ENCODE results near the gene DEFB123.

Gene DEFB123

GRCh38 chr20:31474758-31475427 lies 34.5 kb downstream of the DEFB123 start, which contains the start of the genes DEFB124 and REM1:
Gene DEFB124, minus strand, starts transcription at chr20:31475127. Its CDS starts 2,114 bp downstream, at chr20:31473013.
Gene REM1, plus strand, starts transcription at chr20:31475288. Its CDS starts 1,158 bp downstream, at chr20:31476446.
- no peak for DNase-seq

GRCh38 chr20:31475472-31476293 lies 35.3 kb downstream of the DEFB123 start:
- DNase-seq = no peak

DNA sequence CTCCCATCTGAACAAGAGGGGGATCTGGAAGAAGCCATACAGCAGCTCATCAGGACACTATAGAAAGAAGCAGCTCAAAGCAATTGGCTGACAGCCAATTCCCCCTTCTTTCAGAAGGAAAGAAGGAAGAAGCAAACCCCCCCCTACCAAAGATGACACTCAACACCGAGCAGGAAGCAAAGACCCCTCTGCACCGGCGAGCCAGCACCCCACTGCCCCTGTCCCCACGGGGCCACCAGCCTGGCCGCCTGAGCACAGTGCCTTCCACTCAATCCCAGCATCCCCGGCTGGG lies 35.8 kb downstream of the DEFB123 start:
- no peak for DNase-seq

DNA sequence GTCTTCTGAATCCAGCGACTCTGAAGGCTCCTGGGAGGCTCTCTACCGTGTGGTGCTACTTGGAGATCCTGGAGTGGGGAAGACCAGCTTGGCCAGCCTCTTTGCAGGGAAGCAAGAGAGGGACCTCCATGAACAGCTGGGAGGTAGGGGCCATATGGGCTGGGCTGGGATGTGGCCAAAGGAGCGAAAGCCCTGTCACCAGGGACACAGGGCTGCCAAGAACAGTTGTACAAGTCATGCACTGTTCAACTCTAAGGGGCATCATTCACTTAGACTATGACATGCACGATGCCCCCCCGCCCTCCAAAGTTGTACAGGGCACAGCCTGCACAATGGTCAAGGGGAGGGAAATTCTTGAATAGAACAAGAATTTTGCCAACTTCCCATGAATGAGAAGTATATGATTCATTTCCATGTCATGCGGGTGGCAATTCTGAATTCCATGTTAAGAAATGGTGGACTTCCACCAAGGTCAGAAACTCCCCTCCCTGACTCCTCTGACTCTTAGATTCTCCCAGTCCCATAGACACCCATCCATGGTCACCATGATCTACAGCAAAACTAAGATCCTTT lies 36.3 kb downstream of the DEFB123 start:
- DNase-seq = no peak

DNA sequence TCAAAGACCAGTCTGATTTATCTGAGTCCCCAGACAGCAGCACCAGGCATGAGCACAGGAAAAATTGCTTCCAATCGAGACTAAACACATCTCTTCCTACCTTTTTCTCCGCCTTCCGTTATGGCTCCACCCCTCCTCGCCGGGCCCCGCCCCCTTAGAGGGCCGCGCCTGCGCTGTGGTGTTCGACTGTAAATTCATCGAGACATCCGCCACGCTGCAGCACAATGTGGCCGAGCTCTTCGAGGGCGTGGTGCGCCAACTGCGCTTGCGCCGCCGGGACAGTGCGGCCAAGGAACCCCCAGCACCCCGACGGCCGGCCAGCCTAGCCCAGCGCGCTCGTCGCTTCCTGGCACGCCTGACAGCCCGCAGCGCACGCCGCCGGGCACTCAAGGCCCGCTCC lies 43.6 kb downstream of the DEFB123 start:
- no peak for DNase-seq

DNA sequence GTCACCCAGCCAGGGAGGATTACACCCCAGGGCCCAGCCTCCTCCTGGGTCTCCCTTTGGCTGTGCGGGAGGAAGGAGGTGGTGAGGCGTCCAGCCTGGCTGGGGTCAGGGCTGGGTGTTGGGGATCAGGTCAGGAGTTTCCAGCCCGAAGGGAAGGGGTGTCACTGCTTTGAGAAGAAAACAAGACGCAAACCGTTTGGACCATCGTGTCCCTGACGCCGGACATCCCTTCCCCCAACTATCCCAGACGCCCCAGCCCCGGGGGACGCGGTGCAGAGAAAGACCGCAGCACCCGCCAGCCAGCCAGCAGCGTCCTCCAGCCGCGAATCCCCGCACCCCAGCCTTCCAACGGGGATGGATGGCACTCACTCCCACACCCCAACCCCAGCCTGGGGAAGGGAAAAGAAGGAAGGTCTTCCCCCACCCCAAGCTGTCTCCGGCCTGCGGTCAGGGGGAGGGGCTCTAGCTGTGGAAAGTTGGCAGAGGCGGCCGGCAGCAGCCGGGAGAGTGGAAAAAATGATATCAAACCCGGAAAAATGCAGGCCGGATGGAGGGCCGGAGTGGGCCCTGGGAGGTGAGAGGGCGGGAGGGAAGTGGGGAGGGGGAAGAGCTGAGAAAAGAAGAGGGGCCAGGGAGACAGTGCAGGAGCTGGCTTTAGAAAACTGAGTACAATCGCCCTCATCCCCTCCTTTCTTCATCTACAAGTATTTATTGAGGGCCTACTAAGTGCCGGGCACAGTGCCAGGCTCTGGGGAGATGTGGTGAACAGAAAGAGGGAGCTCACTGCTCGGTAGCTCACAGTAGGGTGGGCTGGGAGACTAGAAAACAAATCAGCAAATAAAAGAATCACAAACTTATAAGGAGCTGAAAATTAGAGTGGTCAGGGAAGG lies 45.3 kb downstream of the DEFB123 start:
- DNase-seq = peak; percentile 5

GRCh38 chr20:31488115-31488514 lies 47.7 kb downstream of the DEFB123 start:
- no peak for DNase-seq

- no peak for DNase-seq
These were observed 48.7 kb downstream of the DEFB123 start for GRCh38 chr20:31489152-31489551.

DNA sequence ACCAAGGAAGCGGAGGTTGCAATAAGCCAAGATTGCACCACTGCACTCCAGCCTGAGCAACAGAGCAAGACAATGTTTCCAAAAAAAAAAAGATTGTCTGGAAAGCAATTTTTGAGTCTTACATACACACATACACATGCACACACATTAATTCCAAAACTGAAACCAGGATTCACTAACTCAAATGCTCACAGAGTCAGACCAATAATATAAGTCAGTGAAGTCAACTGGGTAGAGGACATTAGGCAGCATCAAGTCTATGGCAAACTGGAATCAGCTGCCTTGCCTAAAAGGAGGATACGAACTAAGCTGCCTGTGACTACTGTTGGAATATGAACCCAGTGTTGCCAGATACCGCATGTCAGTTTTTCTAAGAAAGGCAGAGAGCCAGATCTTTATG lies 50.3 kb downstream of the DEFB123 start:
- no peak for DNase-seq

DNA sequence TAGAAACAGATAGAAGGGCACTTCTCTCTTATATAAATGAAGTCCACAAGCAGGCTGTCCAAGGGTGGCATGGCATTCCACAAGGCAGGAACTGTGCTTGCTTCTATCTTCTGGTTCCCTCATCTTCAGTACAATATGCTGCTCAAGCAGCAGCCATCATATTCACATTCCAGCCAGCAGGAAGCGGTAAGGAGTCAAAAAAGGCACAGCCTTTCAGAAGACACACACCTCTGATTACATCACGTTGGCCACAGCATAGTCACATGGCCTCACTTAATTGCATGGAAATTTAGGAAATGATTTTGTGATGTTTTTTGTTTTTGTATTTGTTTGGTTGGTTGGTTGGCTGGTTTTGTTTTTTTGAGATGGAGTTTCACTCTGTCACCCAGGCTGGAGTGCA lies 53.7 kb downstream of the DEFB123 start:
- DNase-seq = no peak

- no peak for DNase-seq
These were observed 56.4 kb downstream of the DEFB123 start for GRCh38 chr20:31496761-31497295.

DNA sequence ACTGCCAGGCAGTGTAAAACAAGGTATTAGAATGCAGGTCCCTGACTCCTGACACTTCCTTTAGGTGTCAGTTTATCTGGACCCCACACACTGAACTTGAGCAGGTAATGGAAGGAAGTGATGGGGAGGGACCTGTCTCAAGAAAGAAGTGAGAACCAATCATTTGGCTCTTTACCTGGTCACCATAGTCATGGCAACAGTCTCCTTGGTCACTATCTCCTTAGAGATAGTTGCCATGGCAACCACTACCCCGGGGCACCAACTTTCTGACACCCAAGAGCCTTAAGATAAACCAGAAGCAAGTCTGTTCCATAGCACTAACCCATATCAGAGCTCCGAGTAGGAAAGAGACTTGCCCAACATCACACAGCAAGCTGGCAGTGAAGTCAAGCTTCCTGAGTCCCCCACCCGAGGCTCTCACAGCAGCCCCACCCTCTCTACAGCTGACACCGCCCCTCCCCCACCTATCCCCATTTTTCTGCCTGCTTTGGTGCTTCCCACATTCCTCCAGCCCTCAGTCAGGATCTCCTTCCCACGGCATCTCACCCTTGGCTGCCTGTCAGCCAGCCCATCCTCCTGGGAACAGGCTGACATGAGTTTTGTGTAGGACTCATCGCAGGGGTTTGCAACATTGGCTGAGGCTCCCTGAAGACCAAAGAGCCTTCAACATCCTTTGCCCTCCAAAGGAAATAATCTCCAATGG lies 57.6 kb downstream of the DEFB123 start:
- no peak for DNase-seq

Measured in activated CD4-positive, alpha-beta T cell treated with anti-CD3 and anti-CD28 coated beads, Interleukin-10, Interleukin-2, amounts not matched to agents 100 ng/mL and 50 ng/mL, durations not matched to agents 16 hours and 8 hours (primary cell).